Right lung (tissue), 5 donors: Measurements from ENCODE around the gene CRIP1. TPM values are rescaled to one million over a fixed set of nuclear protein-coding genes. Genes with fewer than 3 reads are reported as not detected.

Experiments used
- DNase-seq, 2 donors: peaks; one replicate each; pipeline ENCODE4 v3.0.0-alpha.2; 2013
- polyA plus RNA-seq, 5 donors: library from polyadenylated mRNA; unstranded; fragments of 120-200 nt; gene quantifications; one replicate each; pipeline versions ENCODE4 v1.2.1 to v1.2.3, GENCODE V29; 2013; ENCODE audit warnings: inconsistent platforms in 1 of 5, low replicate concordance in 1 of 5; ENCODE audit not compliant: insufficient read length in 5 of 5, insufficient read depth in 1 of 5

CRIP1 gene
- polyA plus RNA-seq, 5 donors, result 68.3 to 158 (median 83.2) TPM

DNA sequence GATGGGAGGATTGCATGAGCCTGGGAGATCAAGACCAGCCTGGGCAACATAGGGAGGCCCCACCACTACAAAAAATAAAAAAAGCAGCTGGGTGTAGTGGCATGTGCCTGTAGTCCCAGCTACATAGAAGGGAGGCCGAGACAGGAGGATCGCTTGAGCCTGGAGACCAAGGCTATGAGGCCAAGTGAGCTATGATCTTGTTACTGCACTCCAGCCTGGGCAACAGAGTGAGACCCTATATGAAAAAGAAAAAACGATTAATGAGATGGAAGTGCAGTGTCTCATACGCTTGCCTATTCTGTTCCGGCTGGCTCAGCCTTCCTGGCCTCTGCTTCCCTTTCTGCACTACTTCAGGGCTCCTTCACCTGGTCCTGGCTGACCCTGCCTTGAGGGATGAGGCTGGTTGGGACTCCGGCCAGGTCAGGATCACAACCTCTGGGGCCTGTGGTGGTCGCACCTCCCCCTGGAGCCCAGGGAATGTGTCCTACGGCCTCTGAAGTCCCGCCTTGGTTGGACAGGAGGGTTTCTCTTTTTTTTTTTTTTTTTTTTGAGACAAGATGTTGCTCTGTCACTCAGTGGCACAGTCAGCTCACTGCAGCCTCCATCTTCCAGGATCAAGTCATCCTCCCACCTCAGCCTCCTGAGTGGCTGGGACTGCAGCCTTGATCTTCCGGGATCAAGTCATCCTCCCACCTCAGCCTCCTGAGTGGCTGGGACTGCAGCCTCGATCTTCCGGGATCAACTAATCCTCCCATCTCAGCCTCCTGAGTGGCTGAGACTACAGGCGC is 15.0 kb downstream of the CRIP1 start:
- no peak for DNase-seq

DNA sequence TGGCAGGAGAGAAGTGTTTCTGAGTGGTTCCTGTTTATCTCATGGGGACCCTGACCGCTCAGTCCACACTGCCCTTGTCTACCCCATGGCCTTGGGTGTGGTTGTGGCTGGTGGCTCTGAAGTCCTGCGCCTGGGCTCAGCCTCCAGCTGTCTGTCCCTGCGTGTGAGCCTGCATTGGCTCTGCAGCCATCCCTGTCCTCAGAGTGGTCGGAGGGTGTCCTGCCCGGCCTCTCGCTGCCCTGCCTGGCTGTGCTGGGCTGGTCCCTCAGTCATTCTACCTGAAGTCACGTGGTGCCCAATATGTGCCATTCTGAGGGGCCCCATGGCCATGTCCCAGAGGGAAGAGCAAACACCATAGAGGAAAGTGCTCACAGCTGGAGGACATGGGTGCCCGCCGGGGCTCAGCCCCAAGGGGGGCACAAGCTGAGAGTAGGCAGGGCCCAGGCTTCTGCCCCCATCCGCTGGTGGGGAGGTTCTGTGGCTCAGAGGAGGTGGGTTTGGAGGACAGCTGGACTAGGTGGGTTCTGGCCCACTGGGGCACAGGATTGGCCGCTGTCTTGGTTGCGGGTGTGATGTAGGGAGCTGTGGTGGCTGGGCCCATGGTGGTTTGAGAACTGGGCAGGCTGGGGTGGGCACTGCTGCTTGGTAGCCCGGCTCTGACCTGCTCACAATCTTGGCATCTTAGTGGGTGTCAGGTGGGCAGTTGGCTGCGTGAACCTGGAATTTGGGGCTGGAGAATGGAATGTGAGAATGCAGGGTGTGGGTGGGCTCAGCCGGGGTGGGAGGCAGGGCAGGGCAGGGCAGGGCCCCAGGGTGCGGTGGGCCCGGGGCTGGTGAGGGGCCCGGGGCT is 16.0 kb downstream of the CRIP1 start:
- DNase-seq, result no peak

- no peak for DNase-seq
These were observed 16.6 kb downstream of the CRIP1 start for GRCh38 chr14:105503296-105503640.

GRCh38 chr14:105503935-105504692 is 17.4 kb downstream of the CRIP1 start:
- no peak for DNase-seq

DNA sequence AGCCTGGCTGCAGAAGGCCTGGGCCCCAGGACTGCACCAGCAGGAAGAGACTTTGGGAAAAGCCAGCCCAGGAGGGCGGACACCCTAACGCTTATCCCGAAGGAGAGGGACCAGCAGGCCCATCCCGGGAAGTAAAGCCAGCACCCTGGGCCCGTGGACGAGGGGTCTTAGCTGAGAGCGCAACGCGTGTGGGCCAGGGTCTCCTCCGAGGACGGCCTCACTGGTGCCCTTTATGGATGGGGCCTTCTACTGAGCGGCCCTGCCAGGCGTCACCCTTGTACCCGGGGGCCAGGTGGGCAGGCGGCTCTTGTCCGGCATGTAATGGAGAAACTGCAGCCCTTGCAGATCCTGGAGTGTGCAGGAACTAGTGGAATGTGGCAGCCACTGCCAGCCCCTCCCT is 18.4 kb downstream of the CRIP1 start:
- DNase-seq, result no peak

GRCh38 chr14:105507247-105507646 is 20.6 kb downstream of the CRIP1 start:
- no peak for DNase-seq

GRCh38 chr14:105508069-105508468 is 21.4 kb downstream of the CRIP1 start:
- no peak for DNase-seq

DNA sequence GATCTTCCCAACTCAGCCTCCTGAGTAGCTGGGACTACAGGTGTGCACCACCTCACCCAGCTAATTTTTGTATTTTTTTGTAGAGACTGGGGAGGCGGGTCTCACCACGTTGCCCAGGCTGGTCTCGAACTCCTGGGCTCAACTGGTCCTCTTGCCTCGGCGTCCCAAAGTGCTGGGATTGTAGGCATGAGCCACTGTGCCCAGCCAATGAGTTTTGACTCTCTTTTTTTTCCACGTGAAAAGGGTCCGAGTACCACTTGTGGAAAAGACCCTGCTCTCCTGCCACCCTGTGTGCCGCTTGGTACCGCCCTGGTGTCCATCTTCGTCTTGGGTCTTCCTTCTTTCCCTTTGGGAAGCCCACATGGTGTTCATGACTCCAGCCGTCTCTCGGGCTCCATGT is 21.9 kb downstream of the CRIP1 start:
- DNase-seq, result no peak

DNA sequence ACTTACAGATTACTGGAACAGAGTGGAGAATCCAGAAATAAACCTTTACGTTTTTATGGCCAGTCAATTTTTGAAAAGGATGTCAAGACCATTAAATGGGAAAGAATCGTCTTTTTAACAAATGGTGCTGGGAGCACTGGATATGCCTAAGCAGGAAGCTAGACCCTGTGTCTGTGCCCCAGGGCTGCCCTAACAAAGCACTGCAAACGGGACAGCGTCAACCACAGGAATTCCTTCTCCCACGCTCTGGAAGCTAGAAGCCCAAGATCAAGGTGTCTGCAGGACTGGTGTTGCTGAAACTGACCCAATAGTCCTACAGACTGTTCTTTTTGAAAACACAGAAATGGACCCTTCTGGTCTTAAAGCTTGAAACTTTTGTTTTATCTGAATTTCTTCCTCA is 30.4 kb downstream of the CRIP1 start:
- DNase-seq, result no peak

- no peak for DNase-seq
These were observed 33.4 kb downstream of the CRIP1 start for GRCh38 chr14:105519946-105520698.

- DNase-seq, result no peak
These were observed 38.6 kb downstream of the CRIP1 start for GRCh38 chr14:105525326-105525725.

DNA sequence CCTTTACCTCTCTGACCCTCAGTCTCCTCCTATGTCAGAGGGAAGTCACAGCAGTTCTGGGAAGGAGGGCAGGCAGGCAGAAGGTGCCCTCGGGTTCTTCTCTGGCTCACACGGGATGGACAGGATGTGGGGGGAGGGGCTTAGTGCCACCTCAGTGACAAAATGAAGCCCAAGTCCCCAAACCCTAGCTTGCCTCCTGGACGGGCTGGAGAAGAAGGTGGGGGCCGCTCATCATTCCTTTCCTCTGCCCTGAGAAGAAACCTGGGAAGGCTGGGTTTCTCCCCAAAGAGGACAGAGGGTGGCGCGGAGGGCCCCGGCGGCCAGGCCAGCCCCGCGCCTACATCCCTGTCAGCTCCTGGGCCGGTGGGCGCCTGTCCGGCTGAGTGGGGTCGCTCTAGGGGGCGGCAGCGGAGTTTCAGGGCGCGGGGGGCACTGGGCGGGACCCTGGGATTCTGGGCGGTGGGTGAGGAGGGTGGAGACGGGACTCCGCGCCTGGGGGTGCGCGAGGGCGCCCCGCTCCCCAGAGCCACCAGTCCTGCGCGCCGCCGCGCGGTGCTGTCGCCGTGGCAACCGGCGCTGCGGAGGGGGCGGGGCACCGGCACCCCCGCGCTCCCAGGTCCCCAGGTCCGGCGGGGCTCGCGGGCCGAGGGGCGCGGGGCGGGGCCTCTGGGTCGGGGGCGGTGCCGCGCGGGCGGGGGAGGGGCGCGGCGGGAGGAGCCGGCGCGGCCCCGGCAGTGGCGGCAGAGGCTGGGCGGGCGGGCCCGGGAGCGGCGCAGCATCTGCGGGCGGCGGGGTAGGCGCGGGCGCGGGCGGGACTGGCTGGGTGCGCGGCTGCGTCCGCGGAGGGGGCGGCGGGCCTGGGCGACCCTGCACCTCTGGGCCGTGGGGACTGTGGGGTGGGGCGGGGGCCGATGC is 39.4 kb downstream of the CRIP1 start, which contains the start of gene TMEM121:
Gene TMEM121, plus strand, starts transcription at position 723 of the 915 bp plus-strand sequence. CDS start 2,252 bp downstream, outside the sequence.
- no peak for DNase-seq

GRCh38 chr14:105526776-105527380 is 40.2 kb downstream of the CRIP1 start:
- DNase-seq, result no peak

DNA sequence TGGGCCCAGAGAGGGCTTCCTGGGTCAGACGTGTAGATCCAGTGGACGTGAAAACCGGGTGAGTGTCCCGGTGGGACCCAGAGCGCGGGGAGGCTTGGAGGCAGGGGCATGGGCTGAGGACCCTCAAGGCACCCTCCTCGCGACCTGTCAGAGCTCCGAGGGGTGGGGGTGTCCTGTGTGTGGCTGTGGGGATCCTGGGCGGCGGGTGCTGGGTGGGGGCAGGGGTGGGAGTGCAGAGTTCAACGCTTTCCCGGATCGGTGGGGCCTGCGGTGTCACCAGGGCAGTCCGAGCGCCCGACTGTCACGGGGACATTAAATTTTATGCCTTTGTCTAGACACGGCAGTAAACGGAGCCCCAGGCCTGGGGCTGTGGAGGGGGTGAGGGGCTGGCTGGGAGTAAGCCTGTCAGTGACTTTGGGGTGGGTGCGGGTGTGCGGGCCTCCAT is 40.7 kb downstream of the CRIP1 start:
- no peak for DNase-seq

DNA sequence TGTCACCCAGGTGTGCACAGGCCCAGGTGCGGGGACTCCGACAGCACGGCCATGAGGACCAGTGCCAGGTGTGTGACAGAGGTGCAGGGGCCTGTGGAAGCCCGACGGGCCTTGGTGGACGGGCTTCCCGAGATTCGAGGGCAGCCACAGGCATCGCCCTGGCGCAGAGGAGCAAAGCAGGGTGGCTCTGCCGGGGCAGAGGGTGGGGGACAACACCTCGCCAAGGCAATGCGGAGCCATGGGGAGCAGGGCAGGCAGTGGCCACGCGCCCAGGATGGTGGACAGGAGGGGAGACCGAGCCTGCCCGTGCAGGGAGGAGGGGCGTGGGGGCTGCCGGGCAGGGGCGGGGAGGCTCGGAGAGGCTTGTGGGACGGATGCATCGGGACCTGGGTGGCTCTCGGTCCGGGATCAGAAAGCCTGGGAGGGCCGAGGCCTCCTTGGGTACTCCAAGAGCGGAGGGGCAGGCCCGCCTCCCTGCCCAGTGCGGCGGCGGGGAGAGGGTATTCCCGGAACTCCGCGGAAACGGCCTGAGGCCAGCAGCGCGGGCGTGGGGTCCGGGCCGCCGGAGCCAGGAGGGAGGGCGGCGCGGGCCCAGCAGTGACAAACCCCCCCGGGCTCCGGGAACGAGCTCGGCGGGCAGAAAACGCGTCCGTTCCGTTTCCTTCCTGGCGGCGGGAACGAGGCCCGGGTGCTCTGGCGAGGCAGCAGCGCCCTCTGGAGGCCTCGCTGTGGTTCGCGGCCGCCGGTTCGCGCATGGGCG is 41.3 kb downstream of the CRIP1 start:
- peak; percentile 81 to 83 for DNase-seq

DNA sequence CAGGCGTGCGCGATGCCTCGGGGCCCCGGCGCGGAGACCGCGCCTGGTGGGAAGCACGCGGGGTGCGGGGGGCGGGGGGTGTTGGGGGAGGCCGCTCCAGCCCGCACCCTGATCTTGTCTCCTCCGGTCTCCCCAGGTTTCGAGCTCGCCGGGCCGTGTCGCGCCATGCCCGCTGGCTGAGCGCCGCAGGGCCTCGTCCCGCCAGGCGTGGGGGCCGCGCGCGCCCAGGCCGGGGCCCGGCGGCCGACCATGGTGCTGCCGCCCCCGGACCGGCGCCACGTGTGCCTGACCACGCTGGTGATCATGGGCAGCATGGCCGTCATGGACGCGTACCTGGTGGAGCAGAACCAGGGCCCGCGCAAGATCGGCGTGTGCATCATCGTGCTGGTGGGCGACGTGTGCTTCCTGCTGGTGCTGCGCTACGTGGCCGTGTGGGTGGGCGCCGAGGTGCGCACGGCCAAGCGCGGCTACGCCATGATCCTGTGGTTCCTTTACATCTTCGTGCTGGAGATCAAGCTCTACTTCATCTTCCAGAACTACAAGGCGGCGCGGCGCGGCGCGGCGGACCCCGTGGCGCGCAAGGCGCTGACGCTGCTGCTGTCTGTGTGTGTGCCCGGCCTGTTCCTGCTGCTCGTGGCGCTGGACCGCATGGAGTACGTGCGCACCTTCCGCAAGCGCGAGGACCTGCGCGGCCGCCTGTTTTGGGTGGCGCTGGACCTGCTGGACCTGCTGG is 42.1 kb downstream of the CRIP1 start:
- no peak for DNase-seq

- DNase-seq, result no peak
These were observed 42.6 kb downstream of the CRIP1 start for GRCh38 chr14:105529319-105529568.

DNA sequence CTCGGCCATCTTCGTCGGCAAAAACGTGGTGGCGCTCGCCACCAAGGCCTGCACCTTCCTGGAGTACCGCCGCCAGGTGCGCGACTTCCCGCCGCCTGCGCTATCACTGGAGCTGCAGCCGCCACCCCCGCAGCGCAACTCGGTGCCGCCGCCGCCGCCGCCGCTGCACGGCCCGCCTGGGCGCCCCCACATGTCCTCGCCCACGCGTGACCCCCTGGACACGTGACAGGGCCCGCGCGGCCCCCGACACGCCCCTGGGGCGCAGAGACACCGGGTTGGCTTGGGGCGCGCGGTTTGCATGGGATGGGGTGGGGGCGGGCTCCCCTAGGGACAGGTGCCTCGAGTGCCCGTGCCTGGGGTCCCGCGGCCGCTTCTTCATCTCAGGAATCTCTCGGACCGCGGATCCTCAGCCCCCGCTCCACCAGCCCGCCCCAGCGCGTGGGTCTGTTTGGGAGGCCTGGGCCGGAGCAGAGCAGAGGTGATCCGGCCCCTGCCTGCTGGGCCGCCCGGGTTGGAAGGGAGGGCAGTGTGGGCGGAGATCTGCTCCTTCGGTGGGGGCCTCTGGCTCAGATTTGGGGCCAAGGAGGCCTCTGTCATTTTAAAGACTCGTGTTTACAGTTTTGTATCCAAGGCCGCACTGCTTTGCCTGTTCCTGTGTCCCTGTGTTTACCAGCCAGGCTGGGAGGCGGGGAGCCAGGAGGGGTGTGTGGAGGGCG is 43.0 kb downstream of the CRIP1 start:
- DNase-seq, result peak; percentile 55 to 65
